ENCODE data around the gene ELAVL4.

The ELAVL4 gene

GRCh38 chr1:50177994-50178393 is 69.3 kb downstream of the ELAVL4 start:
- DNase-seq (ENCODE audit: low read depth in 2 of 2, low spot score in 1 of 2): no peak

GRCh38 chr1:50179639-50180038 is 70.9 kb downstream of the ELAVL4 start:
- no peak for DNase-seq (ENCODE audit: low read depth in 2 of 2, low spot score in 1 of 2)

- DNase-seq (ENCODE audit: low read depth in 2 of 2, low spot score in 1 of 2): no peak
These were observed 71.6 kb downstream of the ELAVL4 start for GRCh38 chr1:50180367-50180766.

GRCh38 chr1:50181027-50181663 is 72.4 kb downstream of the ELAVL4 start:
- DNase-seq (ENCODE audit: low read depth in 2 of 2, low spot score in 1 of 2): no peak

GRCh38 chr1:50183378-50184133 is 74.8 kb downstream of the ELAVL4 start:
- DNase-seq (ENCODE audit: low read depth in 2 of 2, low spot score in 1 of 2): no peak

GRCh38 chr1:50189369-50189768 is 80.6 kb downstream of the ELAVL4 start:
- no peak for DNase-seq (ENCODE audit: low read depth in 2 of 2, low spot score in 1 of 2)

GRCh38 chr1:50193002-50193401 is 84.3 kb downstream of the ELAVL4 start:
- no peak for DNase-seq (ENCODE audit: low read depth in 2 of 2, low spot score in 1 of 2)

- no peak for DNase-seq (ENCODE audit: low read depth in 2 of 2, low spot score in 1 of 2)
These were observed 86.5 kb downstream of the ELAVL4 start for GRCh38 chr1:50195205-50195604.

- DNase-seq (ENCODE audit: low read depth in 2 of 2, low spot score in 1 of 2): no peak
These were observed 87.4 kb downstream of the ELAVL4 start for GRCh38 chr1:50196081-50196480.

- no peak for DNase-seq (ENCODE audit: low read depth in 2 of 2, low spot score in 1 of 2)
These were observed 88.5 kb downstream of the ELAVL4 start for GRCh38 chr1:50197216-50197615.

- no peak for DNase-seq (ENCODE audit: low read depth in 2 of 2, low spot score in 1 of 2)
These were observed 99.6 kb downstream of the ELAVL4 start for GRCh38 chr1:50208315-50208714.

GRCh38 chr1:50208756-50209155 is 100.0 kb downstream of the ELAVL4 start:
- DNase-seq (ENCODE audit: low read depth in 2 of 2, low spot score in 1 of 2): no peak

- DNase-seq (ENCODE audit: low read depth in 2 of 2, low spot score in 1 of 2): no peak
These were observed 101.0 kb downstream of the ELAVL4 start for GRCh38 chr1:50209749-50210148.

- DNase-seq (ENCODE audit: low read depth in 2 of 2, low spot score in 1 of 2): no peak
These were observed 104.8 kb downstream of the ELAVL4 start for GRCh38 chr1:50213505-50213904.

GRCh38 chr1:50214717-50215116 is 106.0 kb downstream of the ELAVL4 start:
- no peak for DNase-seq (ENCODE audit: low read depth in 2 of 2, low spot score in 1 of 2)

GRCh38 chr1:50218344-50219120 is 109.8 kb downstream of the ELAVL4 start:
- no peak for DNase-seq (ENCODE audit: low read depth in 2 of 2, low spot score in 1 of 2)

- DNase-seq (ENCODE audit: low read depth in 2 of 2, low spot score in 1 of 2): no peak
These were observed 120.2 kb downstream of the ELAVL4 start for GRCh38 chr1:50228871-50229384.

- DNase-seq (ENCODE audit: low read depth in 2 of 2, low spot score in 1 of 2): no peak
These were observed 122.5 kb downstream of the ELAVL4 start for GRCh38 chr1:50231209-50231608.

- DNase-seq (ENCODE audit: low read depth in 2 of 2, low spot score in 1 of 2): no peak
These were observed 123.6 kb downstream of the ELAVL4 start for GRCh38 chr1:50232336-50232735.

- DNase-seq (ENCODE audit: low read depth in 2 of 2, low spot score in 1 of 2): no peak
These were observed 127.9 kb downstream of the ELAVL4 start for GRCh38 chr1:50236656-50237055.

- DNase-seq (ENCODE audit: low read depth in 2 of 2, low spot score in 1 of 2): no peak
These were observed 128.3 kb downstream of the ELAVL4 start for GRCh38 chr1:50237056-50237455.

- no peak for DNase-seq (ENCODE audit: low read depth in 2 of 2, low spot score in 1 of 2)
These were observed 135.2 kb downstream of the ELAVL4 start for GRCh38 chr1:50243939-50244338.

All from stimulated activated CD8-positive, alpha-beta memory T cell treated with anti-CD3 and anti-CD28 coated beads, Interleukin-4, amount 100 ng/mL, for 4 hours (primary cell).